Astrocyte of the cerebellum (primary cell): ENCODE results near the gene TP53TG5.

Experiments used
- DNase-seq: peaks from one replicate; pipeline ENCODE4 v3.0.0-alpha.2; 2011; ENCODE audit warnings: low read depth
- H3K4me3 ChIP-seq: 2 replicates; pipeline ENCODE4 v1.5.1; 2011; ENCODE audit warnings: mild to moderate bottlenecking, low read depth, low read length, moderate library complexity
- CTCF ChIP-seq: IDR thresholded peaks from 2 replicates; pipeline ENCODE4 v1.5.1; 2012; ENCODE audit warnings: low read length, low read depth, moderate library complexity, mild to moderate bottlenecking; ENCODE audit errors: missing control alignments
- in situ Hi-C: cut with HindIII; loops from 2 replicates; pipeline ENCODE4 v1.10.0; 2017; ENCODE audit warnings: low sequenced_read_pairs

The TP53TG5 gene

DNA sequence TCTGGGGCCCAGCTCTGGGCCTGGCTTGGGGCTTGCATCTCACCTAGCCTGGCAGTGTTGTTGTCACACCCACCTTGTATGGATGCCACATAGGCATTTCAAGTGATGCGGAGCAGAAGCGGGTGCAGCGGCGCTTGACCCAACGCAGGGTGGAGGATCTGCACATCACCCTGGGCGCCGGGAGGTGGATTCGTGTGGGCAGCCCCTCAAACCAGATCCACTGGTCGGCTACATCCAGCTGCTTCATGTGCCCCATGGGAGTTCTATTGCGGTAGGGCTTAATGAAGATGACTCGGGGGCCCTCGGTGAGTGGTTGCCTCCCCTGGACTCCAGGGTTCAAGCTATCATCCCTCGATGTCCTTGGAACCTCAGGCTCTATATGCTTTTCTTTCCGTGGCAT lies 3.2 kb downstream of the TP53TG5 start:
- in situ Hi-C loops, result loop anchor here (5.0 kb wide), 1 partner anchor 68 kb away; the partner anchor contains the start of genes MATN4 and RBPJL

GRCh38 chr20:45374101-45374467 lies 4.0 kb downstream of the TP53TG5 start:
- TF ChIP-seq CTCF, result no peak
- peak overlapping the region; percentile 40 for H3K4me3 ChIP-seq
- in situ Hi-C loops, result no loop called here
- no peak for DNase-seq

More for the DNA sequence above, 3.2 kb downstream of the TP53TG5 start:
- TF ChIP-seq CTCF, result no peak
- DNase-seq, result no peak
- H3K4me3 ChIP-seq, result no peak overlapping the region

DNA sequence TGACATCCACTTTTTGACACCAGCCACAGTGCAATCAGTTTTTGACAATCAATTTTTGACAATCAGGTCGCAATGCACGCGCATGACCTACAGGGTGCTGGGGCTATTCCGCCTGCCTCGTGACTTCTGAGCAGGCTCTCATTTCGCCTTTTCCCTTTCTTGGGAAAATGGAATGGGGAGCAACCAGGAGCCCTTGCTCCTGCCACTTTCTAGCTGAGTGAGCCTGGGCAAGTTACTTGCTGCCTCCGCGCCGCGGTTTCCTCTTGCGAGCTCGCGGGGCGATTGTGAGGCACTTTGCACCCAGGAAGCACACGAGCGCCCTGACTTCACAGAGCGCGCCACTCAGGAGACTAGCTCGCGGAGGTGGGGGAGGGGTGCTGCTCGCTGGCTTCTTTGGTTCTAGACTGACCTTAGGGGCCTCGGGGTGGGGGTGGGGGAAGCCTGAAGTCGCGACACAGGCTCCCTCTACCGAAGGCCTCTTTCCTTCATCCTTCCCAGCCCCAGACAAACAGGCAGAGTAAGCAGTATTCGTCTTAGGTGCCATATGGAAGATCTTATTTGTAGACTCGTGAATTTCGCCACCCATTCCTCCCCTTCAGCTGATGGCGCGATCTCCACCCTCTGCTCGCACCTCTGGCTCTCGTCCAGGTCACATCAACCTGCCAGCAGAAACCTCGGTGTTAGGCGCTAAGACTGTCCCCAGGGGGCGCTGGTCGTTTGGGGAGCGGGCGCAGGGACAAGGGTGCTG lies 4.6 kb downstream of the TP53TG5 start:
- in situ Hi-C loops, result no loop called here
- TF ChIP-seq CTCF, result peak; percentile 93

GRCh38 chr20:45372646-45373352 lies 5.3 kb downstream of the TP53TG5 start:
- DNase-seq, result no peak
- peak overlapping the region; percentile 40 for H3K4me3 ChIP-seq
- in situ Hi-C loops, result no loop called here
- no peak for TF ChIP-seq CTCF

More for the DNA sequence above, 4.6 kb downstream of the TP53TG5 start:
- peak; percentile 48 for DNase-seq
- H3K4me3 ChIP-seq, result peak overlapping the region; percentile 40

DNA sequence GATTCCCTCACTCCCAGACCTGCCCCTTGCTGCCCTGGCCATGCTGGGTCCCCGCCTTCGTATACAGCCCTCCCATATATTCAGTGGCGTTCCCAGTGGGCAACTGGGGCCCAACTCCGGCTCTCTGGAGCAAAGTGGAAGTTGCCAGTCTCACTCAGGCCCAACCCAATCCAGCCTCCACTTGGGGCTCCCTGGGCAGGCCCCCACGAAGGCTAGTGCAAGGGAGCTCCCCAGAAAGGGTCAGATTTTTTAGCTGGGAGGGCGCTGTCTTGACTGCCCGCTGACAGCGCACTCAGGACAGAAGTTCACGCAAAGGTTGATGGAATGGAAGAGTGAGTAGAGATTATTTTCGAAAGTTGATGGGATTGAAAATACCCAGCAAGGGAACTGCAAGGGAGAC lies 5.9 kb downstream of the TP53TG5 start:
- H3K4me3 ChIP-seq, result no peak overlapping the region
- DNase-seq, result no peak
- TF ChIP-seq CTCF, result no peak
- in situ Hi-C loops, result no loop called here

- no peak overlapping the region for H3K4me3 ChIP-seq
- in situ Hi-C loops, result no loop called here
- no peak for DNase-seq
- TF ChIP-seq CTCF, result no peak
Measured at GRCh38 chr20:45370571-45371160, 7.5 kb downstream of the TP53TG5 start.
